Left ventricle myocardium inferior (tissue), 1 donor: ENCODE data around the gene DTWD1. TPM values are rescaled to one million over a fixed set of nuclear protein-coding genes. Genes with fewer than 3 reads are reported as not detected.

Source experiments
- DNase-seq: peaks from one replicate; pipeline ENCODE4 v3.0.0-alpha.2; 2020
- H3K27ac ChIP-seq: fragments of 200-600 bp; replicated peaks from 2 replicates; pipeline ENCODE4 v1.8.0; 2021
- H3K27me3 ChIP-seq: fragments of 200-600 bp; 2 replicates; pipeline ENCODE4 v1.8.0; 2021; ENCODE audit warnings: low read depth
- H3K36me3 ChIP-seq: fragments of 200-600 bp; 2 replicates; pipeline ENCODE4 v1.8.0; 2021
- H3K4me1 ChIP-seq: fragments of 200-600 bp; 2 replicates; pipeline ENCODE4 v1.8.0; 2021
- H3K4me3 ChIP-seq: fragments of 200-600 bp; 2 replicates; pipeline ENCODE4 v1.8.0; 2021; ENCODE audit warnings: mild to moderate bottlenecking, moderate library complexity
- H3K9me3 ChIP-seq: fragments of 200-600 bp; replicated peaks from 2 replicates; pipeline ENCODE4 v1.8.0; 2021
- CTCF ChIP-seq: fragments of 200-600 bp; IDR thresholded peaks from 2 replicates; pipeline ENCODE4 v1.8.0; 2021; ENCODE audit warnings: antibody characterized with exemption, mild to moderate bottlenecking, borderline replicate concordance
- intact Hi-C: fragments of 100-400 bp; cut with micrococcal nuclease; formaldehyde crosslinking; loops from one replicate; pipeline ENCODE4 v1.11.0; 2022
- total RNA-seq: library from RNA; stranded (reverse); fragmentation: NEBNext Ultra II Directional; extraction: Animal tissue kit (Norgen Biotek cat#: 25700); gene quantifications from one replicate; pipeline ENCODE4 v1.2.1, GENCODE V29; 2021
- donor health status: DM: no; HTN: yes; CAD: no; lungs with severe emphysema.

The DTWD1 gene
- total RNA-seq, 1 donor from 2014 or later = 20.6 TPM

GRCh38 chr15:49669288-49669687 is 48.4 kb downstream of the DTWD1 start:
- Histone ChIP-seq H3K4me1 (no peaks in the 10 kb centered on the region), H3K9me3 (no peaks in the 10 kb centered on the region), H3K36me3 (no peaks in the 10 kb centered on the region), H3K27ac (no peak overlapping the region), H3K27me3 (no peaks in the 10 kb centered on the region), H3K4me3 (no peak overlapping the region)
- TF ChIP-seq CTCF = no peak
- intact Hi-C loops = no loop called here
- no peak for DNase-seq

- DNase-seq = no peak
- H3K27me3 ChIP-seq = no peaks in the 10 kb centered on the region
- no peak overlapping the region for H3K27ac ChIP-seq
- no peaks in the 10 kb centered on the region for H3K36me3 ChIP-seq
- no peaks in the 10 kb centered on the region for H3K4me1 ChIP-seq
- no peak for TF ChIP-seq CTCF
- intact Hi-C loops = no loop called here
- H3K9me3 ChIP-seq = no peaks in the 10 kb centered on the region
- H3K4me3 ChIP-seq = no peak overlapping the region
These were observed 53.0 kb downstream of the DTWD1 start for GRCh38 chr15:49673861-49674260.

- no peak overlapping the region for H3K4me3 ChIP-seq
- H3K36me3 ChIP-seq = no peaks in the 10 kb centered on the region
- no peak for TF ChIP-seq CTCF
- no peaks in the 10 kb centered on the region for H3K27me3 ChIP-seq
- H3K27ac ChIP-seq = no peak overlapping the region
- no peak for DNase-seq
- intact Hi-C loops = no loop called here
- H3K9me3 ChIP-seq = no peaks in the 10 kb centered on the region
- H3K4me1 ChIP-seq = no peaks in the 10 kb centered on the region
These were observed 53.5 kb downstream of the DTWD1 start for GRCh38 chr15:49674370-49674769.

GRCh38 chr15:49675041-49675440 is 54.2 kb downstream of the DTWD1 start:
- no peak for TF ChIP-seq CTCF
- Histone ChIP-seq H3K4me1 (no peaks in the 10 kb centered on the region), H3K9me3 (no peaks in the 10 kb centered on the region), H3K27me3 (no peaks in the 10 kb centered on the region), H3K36me3 (no peaks in the 10 kb centered on the region), H3K27ac (no peak overlapping the region), H3K4me3 (no peak overlapping the region)
- DNase-seq = no peak
- intact Hi-C loops = no loop called here

GRCh38 chr15:49678655-49679054 is 57.8 kb downstream of the DTWD1 start:
- no peak for TF ChIP-seq CTCF
- Histone ChIP-seq H3K36me3 (no peaks in the 10 kb centered on the region), H3K9me3 (peaks cover 4% of the 10 kb centered on the region), H3K4me1 (no peaks in the 10 kb centered on the region), H3K27me3 (no peaks in the 10 kb centered on the region), H3K4me3 (no peak overlapping the region), H3K27ac (no peak overlapping the region)
- no peak for DNase-seq
- intact Hi-C loops = no loop called here

GRCh38 chr15:49686599-49686998 is 65.8 kb downstream of the DTWD1 start:
- intact Hi-C loops = no loop called here
- DNase-seq = no peak
- Histone ChIP-seq H3K4me1 (no peaks in the 10 kb centered on the region), H3K27me3 (no peaks in the 10 kb centered on the region), H3K27ac (no peak overlapping the region), H3K36me3 (no peaks in the 10 kb centered on the region), H3K4me3 (no peak overlapping the region), H3K9me3 (peaks cover under 1% of the 10 kb centered on the region)
- TF ChIP-seq CTCF = no peak
